GM18505 (cell line): ENCODE measurements around the gene NYAP1.
"Not testable (repeated sequence)": the region's sequence is repeated elsewhere in the genome, so short reads cannot be mapped to it uniquely, and the experiment has no call there.

Experiments used
- ATAC-seq: cut with Tn5 transposase; IDR thresholded peaks from one replicate; pipeline ENCODE4 v1.9.1; 2021; ENCODE audit not compliant: unreplicated experiment
- POLR2A ChIP-seq: IDR thresholded peaks from 4 replicates; pipeline ENCODE4 v1.6.1; 2011; ENCODE audit warnings: borderline replicate concordance; ENCODE audit not compliant: insufficient read depth, insufficient read length; ENCODE audit errors: extremely low read depth

The NYAP1 gene

GRCh38 chr7:100504887-100505611 is 21.3 kb downstream of the NYAP1 start:
- no peak for TF ChIP-seq POLR2A
- no peak for ATAC-seq

- TF ChIP-seq POLR2A = no peak
- no peak for ATAC-seq
These were observed 22.7 kb downstream of the NYAP1 start for GRCh38 chr7:100506356-100506923.

GRCh38 chr7:100509231-100509630 is 25.5 kb downstream of the NYAP1 start:
- no peak for ATAC-seq
- no peak for TF ChIP-seq POLR2A

- no peak for TF ChIP-seq POLR2A
- ATAC-seq = no peak
These were observed 26.9 kb downstream of the NYAP1 start for GRCh38 chr7:100510437-100511239.

- no peak for TF ChIP-seq POLR2A
- ATAC-seq = no peak
These were observed 29.6 kb downstream of the NYAP1 start for GRCh38 chr7:100513212-100513810.

GRCh38 chr7:100515072-100515532 is 31.4 kb downstream of the NYAP1 start:
- ATAC-seq = no peak
- TF ChIP-seq POLR2A = no peak

- TF ChIP-seq POLR2A = no peak
- no peak for ATAC-seq
These were observed 32.5 kb downstream of the NYAP1 start for GRCh38 chr7:100516135-100516812.

- TF ChIP-seq POLR2A = no peak
- ATAC-seq = no peak
These were observed 33.6 kb downstream of the NYAP1 start for GRCh38 chr7:100517305-100517704.

- TF ChIP-seq POLR2A = no peak
- ATAC-seq = no peak
These were observed 35.9 kb downstream of the NYAP1 start for GRCh38 chr7:100519580-100519979.

- no peak for ATAC-seq
- TF ChIP-seq POLR2A = no peak
These were observed 36.4 kb downstream of the NYAP1 start for GRCh38 chr7:100520138-100520537.

- no peak for ATAC-seq
- no peak for TF ChIP-seq POLR2A
These were observed 37.3 kb downstream of the NYAP1 start for GRCh38 chr7:100521076-100521475.

- not testable (repeated sequence) for ATAC-seq
These were observed 38.3 kb downstream of the NYAP1 start for GRCh38 chr7:100521909-100522593.

GRCh38 chr7:100523192-100523591 is 39.5 kb downstream of the NYAP1 start:
- ATAC-seq = not testable (repeated sequence)

- ATAC-seq = not testable (repeated sequence)
These were observed 44.6 kb downstream of the NYAP1 start for GRCh38 chr7:100528108-100528866.
